Measurements from ENCODE around the gene ATXN1.

GRCh38 chr6:16634855-16635254, 126.4 kb downstream of the ATXN1 start:
- TF ChIP-seq CTCF (IDR thresholded peaks at IDR 0.05), result no peak
- TF ChIP-seq RAD21 (conservative IDR thresholded peaks at IDR 0.05 in 1 of 2, IDR thresholded peaks at IDR 0.05 in 1 of 2), result no peak
- TF ChIP-seq POLR2A (IDR thresholded peaks at IDR 0.05; ENCODE audit: low read length), result no peak
- TF ChIP-seq KDM5A (IDR thresholded peaks at IDR 0.05), result no peak
- TF ChIP-seq MAFK (IDR thresholded peaks at IDR 0.05; ENCODE audit: partially characterized antibody), result no peak
- no peak for TF ChIP-seq REST (IDR thresholded peaks at IDR 0.05)
- no peak for TF ChIP-seq BHLHE40 (IDR thresholded peaks at IDR 0.05; ENCODE audit: low read depth, low read length)
- no peak for TF ChIP-seq ESRRA (IDR thresholded peaks at IDR 0.05; ENCODE audit: borderline replicate concordance, low read length)
- TF ChIP-seq USF2 (IDR thresholded peaks at IDR 0.05), result no peak
- TF ChIP-seq MYC (IDR thresholded peaks at IDR 0.05; ENCODE audit: borderline replicate concordance, low read length), result no peak
- no peak for TF ChIP-seq ZFP36 (IDR thresholded peaks at IDR 0.05; ENCODE audit: borderline replicate concordance, partially characterized antibody)
